ENCODE measurements around the gene GPR162.

- no peak for TF ChIP-seq EZH2 (IDR thresholded peaks at IDR 0.05; ENCODE audit: borderline replicate concordance, low read depth, low read length, poor library complexity, severe bottlenecking)
- no peak for TF ChIP-seq CTCF (conservative IDR thresholded peaks at IDR 0.05; ENCODE audit: low read depth, low read length)
Measured at GRCh38 chr12:6849976-6850560, 28.4 kb downstream of the GPR162 start.

Measured in A673 (cell line).